GM12891 (cell line): Measurements from ENCODE around the gene CEP76.
"Not testable (repeated sequence)": the region's sequence is repeated elsewhere in the genome, so short reads cannot be mapped to it uniquely, and the experiment has no call there.

Experiments used
- DNase-seq: peaks from one replicate; pipeline ENCODE4 v3.0.0; 2011; ENCODE audit warnings: low spot score; ENCODE audit not compliant: insufficient read length
- FAIRE-seq: peaks from 2 replicates; lab custom pipeline; 2011; peaks lifted over from hg19 to GRCh38; lab: Jason Lieb, UNC
- PAX5 ChIP-seq: IDR thresholded peaks from 2 replicates; pipeline ENCODE4 v1.6.1; 2011; ENCODE audit warnings: low read length, moderate library complexity, mild to moderate bottlenecking; ENCODE audit not compliant: insufficient read depth, severe bottlenecking
- POLR2A ChIP-seq: IDR thresholded peaks from 2 replicates; pipeline ENCODE4 v1.6.1; 2011; ENCODE audit warnings: low read depth, low read length, control low read depth
- POLR2AphosphoS5 ChIP-seq: IDR thresholded peaks from 2 replicates; pipeline ENCODE4 v1.6.1; 2011; ENCODE audit warnings: low read depth, low read length, control low read depth
- POU2F2 ChIP-seq: IDR thresholded peaks from 2 replicates; pipeline ENCODE4 v1.6.1; 2011; ENCODE audit warnings: low read depth, mild to moderate bottlenecking, control low read depth, low read length, moderate library complexity
- SPI1 ChIP-seq: IDR thresholded peaks from 2 replicates; pipeline ENCODE4 v1.6.1; 2011; ENCODE audit warnings: low read depth, low read length, control low read depth
- TAF1 ChIP-seq: IDR thresholded peaks from 2 replicates; pipeline ENCODE4 v1.6.1; 2011; ENCODE audit warnings: low read depth, low read length, control low read depth

CEP76 gene

DNA sequence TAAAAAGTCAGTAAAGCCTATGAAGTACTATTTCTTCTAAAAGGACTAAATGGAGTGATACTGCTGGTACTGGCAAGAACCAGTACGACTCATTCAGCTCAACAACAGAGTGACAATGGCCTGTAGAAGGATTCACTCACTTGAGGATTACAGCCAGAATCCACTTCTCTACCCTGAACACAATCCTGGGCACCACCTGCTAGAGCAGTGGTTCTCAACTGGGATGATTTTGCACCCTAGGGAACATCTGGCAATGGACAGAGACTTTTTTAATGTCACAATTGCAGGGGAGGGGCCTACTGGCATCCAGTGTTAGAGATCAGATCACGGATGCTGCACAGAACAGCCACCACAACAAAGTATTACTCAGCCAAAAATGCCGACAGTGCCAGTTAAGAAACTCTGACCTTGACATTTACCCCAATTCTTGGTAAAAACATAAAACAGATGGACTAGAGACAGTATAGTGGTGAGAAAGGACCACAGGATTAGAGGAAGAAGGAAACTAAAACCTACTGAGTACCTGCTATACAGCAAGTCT, 49.6 kb downstream of the CEP76 start:
- TF ChIP-seq SPI1 (no peak), PAX5 (no peak), POU2F2 (no peak), TAF1 (no peak), POLR2A (no peak), POLR2AphosphoS5 (no peak)
- DNase-seq = no peak
- FAIRE-seq = no peak

DNA sequence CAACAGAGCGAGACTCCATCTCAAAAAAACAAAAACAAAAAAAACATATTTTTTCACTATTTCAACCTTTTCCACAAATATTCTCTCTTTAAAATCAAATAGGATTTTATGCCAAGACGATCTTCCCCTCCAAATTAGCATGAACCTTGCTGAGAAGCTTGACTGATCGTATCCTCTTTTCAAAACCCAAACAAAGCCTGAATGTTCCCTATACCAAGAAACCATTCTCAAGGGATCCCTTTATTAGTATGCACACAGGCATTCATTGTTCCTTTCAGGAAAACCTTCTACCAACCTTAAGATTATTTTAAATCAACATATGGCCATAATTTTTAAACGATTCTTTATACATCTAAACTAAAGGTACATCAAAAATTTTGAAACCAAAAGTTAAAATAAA, 50.9 kb downstream of the CEP76 start:
- TF ChIP-seq PAX5 (no peak), POLR2A (no peak), SPI1 (no peak), POU2F2 (no peak), POLR2AphosphoS5 (no peak), TAF1 (no peak)
- DNase-seq (no peak), FAIRE-seq (no peak)

GRCh38 chr18:12647773-12648172, 54.8 kb downstream of the CEP76 start:
- FAIRE-seq = no peak
- TF ChIP-seq TAF1 (no peak), POU2F2 (no peak), POLR2AphosphoS5 (no peak), POLR2A (no peak), SPI1 (no peak), PAX5 (no peak)
- no peak for DNase-seq

- no peak for TF ChIP-seq POLR2AphosphoS5
- TF ChIP-seq SPI1 = no peak
- no peak for TF ChIP-seq POLR2A
- no peak for TF ChIP-seq POU2F2
- no peak for TF ChIP-seq PAX5
- no peak for TF ChIP-seq TAF1
- DNase-seq = no peak
- no peak for FAIRE-seq
Observed at GRCh38 chr18:12645751-12646203, 56.7 kb downstream of the CEP76 start.

- FAIRE-seq (no peak), DNase-seq (no peak)
- TF ChIP-seq SPI1 = no peak
- TF ChIP-seq POLR2AphosphoS5 = no peak
- TF ChIP-seq PAX5 = no peak
- TF ChIP-seq POLR2A = no peak
Observed at GRCh38 chr18:12645254-12645653, 57.3 kb downstream of the CEP76 start.

GRCh38 chr18:12643756-12644155, 58.8 kb downstream of the CEP76 start:
- not testable (repeated sequence) for DNase-seq, FAIRE-seq

GRCh38 chr18:12640881-12641200, 61.7 kb downstream of the CEP76 start:
- no peak for FAIRE-seq
- TF ChIP-seq POU2F2 (no peak), POLR2A (no peak), TAF1 (no peak), PAX5 (no peak), POLR2AphosphoS5 (no peak), SPI1 (no peak)
- no peak for DNase-seq

DNA sequence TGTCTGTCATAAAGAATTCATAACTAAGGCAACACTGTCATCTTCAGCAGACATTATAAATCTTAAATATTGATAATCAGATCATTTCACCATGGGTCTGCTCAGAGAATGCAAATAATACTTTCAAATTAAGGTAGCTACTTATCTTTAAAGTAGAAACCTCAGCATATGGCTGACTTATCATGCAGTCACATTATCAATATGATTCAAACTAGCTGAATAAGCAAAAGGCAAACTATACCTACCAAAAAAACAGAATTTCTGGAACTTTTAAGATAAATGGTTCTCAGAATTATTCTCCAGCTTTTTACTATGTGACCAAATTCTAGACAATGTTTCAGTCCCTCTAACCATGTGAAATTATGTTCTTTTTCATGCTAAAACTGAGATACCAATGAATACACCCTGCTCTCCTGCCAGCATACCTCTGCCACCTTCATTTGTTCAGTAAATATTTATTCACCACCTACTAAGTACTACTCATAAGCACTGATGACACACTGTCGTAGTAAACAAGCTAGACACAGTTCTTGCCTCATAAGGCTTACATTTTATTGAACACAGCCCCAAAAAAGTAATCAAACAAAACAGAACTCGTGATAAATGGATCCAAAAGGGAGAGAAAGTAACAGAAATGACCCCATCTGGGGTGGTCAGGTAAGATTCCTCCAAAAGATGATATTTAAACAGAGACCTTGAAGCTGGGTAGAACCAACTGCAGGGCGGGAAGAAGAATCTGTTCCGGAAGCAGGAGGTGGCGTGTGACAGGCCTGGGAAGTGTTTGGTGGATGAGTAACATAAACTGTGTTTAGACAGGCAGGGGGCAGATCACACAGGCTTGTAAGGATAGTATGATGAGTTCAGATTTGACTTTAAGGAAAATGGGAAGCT, 62.3 kb downstream of the CEP76 start:
- TF ChIP-seq TAF1 (no peak), SPI1 (no peak), POLR2AphosphoS5 (no peak), PAX5 (no peak), POU2F2 (no peak), POLR2A (no peak)
- FAIRE-seq (no peak), DNase-seq (no peak)

GRCh38 chr18:12638644-12639124, 63.8 kb downstream of the CEP76 start:
- DNase-seq = no peak
- FAIRE-seq = no peak
- TF ChIP-seq POU2F2 (no peak), PAX5 (no peak)

DNA sequence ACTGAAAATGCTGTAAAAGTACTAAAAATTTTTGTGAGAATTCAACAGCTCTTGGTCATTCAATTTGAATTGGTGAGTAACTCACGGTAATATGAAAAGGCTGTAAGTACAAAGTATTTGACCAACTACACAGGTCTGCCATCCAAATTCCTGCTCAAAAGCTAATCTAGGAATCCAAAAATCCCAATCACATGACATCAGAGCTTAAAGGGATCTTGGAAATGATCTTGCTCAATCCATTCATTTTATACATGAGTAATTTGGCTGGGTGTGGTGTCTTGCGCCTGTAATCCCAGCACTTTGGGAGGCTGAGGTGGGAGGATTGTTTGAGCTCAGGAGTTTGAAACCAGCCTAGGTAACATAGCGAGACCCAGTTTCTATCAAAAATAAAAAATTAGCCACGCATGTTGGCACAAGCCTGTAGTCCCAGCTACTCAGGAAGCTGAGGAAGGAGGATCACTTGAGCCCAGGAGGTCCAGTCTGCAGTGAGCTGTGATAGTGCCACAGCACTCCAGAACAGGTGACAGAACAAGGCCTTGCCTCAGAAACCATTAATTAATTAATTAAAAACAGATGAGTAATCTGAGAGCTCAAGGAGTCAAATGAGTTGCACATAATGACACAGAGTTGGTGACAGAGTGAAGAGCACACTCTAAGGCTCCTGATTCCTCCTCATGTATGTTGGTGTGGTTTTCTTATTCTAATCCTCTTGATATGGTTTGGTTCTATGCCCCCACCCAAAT, 64.5 kb downstream of the CEP76 start:
- FAIRE-seq (no peak), DNase-seq (no peak)
- TF ChIP-seq POLR2A (no peak), PAX5 (no peak), POLR2AphosphoS5 (no peak), POU2F2 (no peak), TAF1 (no peak), SPI1 (no peak)

DNA sequence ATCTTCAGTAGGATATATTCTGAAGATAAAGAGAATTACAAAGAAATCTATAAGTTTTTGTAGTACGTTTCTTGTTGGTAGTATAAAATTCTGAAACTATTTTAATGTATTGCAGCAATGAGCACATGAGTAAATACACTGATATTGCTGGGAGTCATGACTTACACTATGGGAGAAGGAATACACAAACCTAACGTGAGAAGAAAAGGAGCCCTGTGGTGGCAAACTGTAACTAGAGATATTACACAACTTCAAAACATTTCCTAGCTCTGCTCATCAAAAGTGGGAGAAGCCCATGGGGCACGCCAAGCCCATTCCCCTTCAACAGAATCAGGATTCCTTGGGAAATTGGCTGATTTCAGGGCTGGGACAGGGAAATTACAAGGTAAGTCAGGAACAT, 65.1 kb downstream of the CEP76 start:
- DNase-seq (no peak), FAIRE-seq (no peak)
- no peak for TF ChIP-seq POU2F2
- TF ChIP-seq SPI1 = no peak
- TF ChIP-seq POLR2A = no peak
- TF ChIP-seq TAF1 = no peak
- no peak for TF ChIP-seq PAX5
- TF ChIP-seq POLR2AphosphoS5 = no peak
